PFSK-1 (cell line): ENCODE measurements around the gene COL2A1.

Experiments used
- FOXP2 ChIP-seq: optimal IDR thresholded peaks from 2 replicates; pipeline ENCODE3; 2011; ENCODE audit warnings: borderline replicate concordance, control low read depth, inconsistent platforms; ENCODE audit not compliant: insufficient read depth; ENCODE audit errors: extremely low read length, extremely low read depth
- POLR2AphosphoS5 ChIP-seq: IDR thresholded peaks from 2 replicates; pipeline ENCODE4 v1.6.1; 2012; ENCODE audit warnings: low read depth, mild to moderate bottlenecking, control low read depth, low read length, moderate library complexity
- REST ChIP-seq, 2 experiments: IDR thresholded peaks; 2 replicates each; pipeline versions ENCODE4 v1.6.1 to v1.8.0; 2011 to 2012; ENCODE audit warnings: low read depth in 2 of 2, low read length in 2 of 2, control low read depth in 1 of 2, inconsistent platforms in 1 of 2, mild to moderate bottlenecking in 1 of 2, moderate library complexity in 1 of 2; ENCODE audit not compliant: insufficient read depth in 1 of 2
- SIN3A ChIP-seq: IDR thresholded peaks from 2 replicates; pipeline ENCODE4 v1.6.1; 2012; ENCODE audit warnings: mild to moderate bottlenecking, low read length, moderate library complexity, borderline replicate concordance; ENCODE audit not compliant: insufficient read depth
- TAF1 ChIP-seq: IDR thresholded peaks from 2 replicates; pipeline ENCODE4 v1.6.1; 2012; ENCODE audit warnings: low read length, control low read depth, borderline replicate concordance; ENCODE audit not compliant: insufficient read depth

The COL2A1 gene

GRCh38 chr12:47955059-47955458 is 49.2 kb downstream of the COL2A1 start:
- no peak for TF ChIP-seq FOXP2

- TF ChIP-seq SIN3A (no peak), POLR2AphosphoS5 (no peak), TAF1 (no peak)
These were observed 49.7 kb downstream of the COL2A1 start for GRCh38 chr12:47954467-47955045.

GRCh38 chr12:47954058-47954457 is 50.2 kb downstream of the COL2A1 start:
- TF ChIP-seq FOXP2 (no peak), POLR2AphosphoS5 (no peak), TAF1 (no peak)

- TF ChIP-seq POLR2AphosphoS5 (no peak), SIN3A (no peak), REST (IDR thresholded peaks at IDR 0.05; ENCODE audit: insufficient read depth in 1 of 2, low read depth in 2 of 2, low read length in 2 of 2) (peak in 1 of 2 experiments; percentile 72; a peak in 2 of 4 replicates), FOXP2 (no peak), TAF1 (no peak)
These were observed 53.3 kb downstream of the COL2A1 start for GRCh38 chr12:47950856-47951468.

GRCh38 chr12:47949441-47950341 is 54.6 kb downstream of the COL2A1 start:
- TF ChIP-seq FOXP2 (no peak), TAF1 (no peak), SIN3A (no peak), POLR2AphosphoS5 (no peak), REST (IDR thresholded peaks at IDR 0.05; ENCODE audit: insufficient read depth in 1 of 2, low read depth in 2 of 2, low read length in 2 of 2) (no peak)

- no peak for TF ChIP-seq POLR2AphosphoS5
- TF ChIP-seq TAF1, result no peak
- TF ChIP-seq REST (IDR thresholded peaks at IDR 0.05; ENCODE audit: insufficient read depth in 1 of 2, low read depth in 2 of 2, low read length in 2 of 2), result no peak
- no peak for TF ChIP-seq SIN3A
- no peak for TF ChIP-seq FOXP2
These were observed 56.9 kb downstream of the COL2A1 start for GRCh38 chr12:47947341-47947740.
